Erythroblast (primary cell): ENCODE results near the gene HES5.

Experiments used
- GATA1 ChIP-seq: IDR thresholded peaks from 2 replicates; pipeline ENCODE4 v1.6.1; 2011; ENCODE audit warnings: low read depth, mild to moderate bottlenecking, control low read depth, low read length, moderate library complexity
- POLR2A ChIP-seq: IDR thresholded peaks from 2 replicates; pipeline ENCODE4 v1.6.1; 2011; ENCODE audit warnings: mild to moderate bottlenecking, low read length

- TF ChIP-seq POLR2A, result no peak
- TF ChIP-seq GATA1, result no peak
Observed at GRCh38 chr1:2486558-2486957, 43.5 kb downstream of the HES5 start.
